IPS-20b (cell line): ENCODE results near the gene PIKFYVE.
A peak's percentile ranks its signal among the peaks of the same experiment; 100 is the strongest.
"Not testable (repeated sequence)": the region's sequence is repeated elsewhere in the genome, so short reads cannot be mapped to it uniquely, and the experiment has no call there.

ENCODE experiments used
- H3K27ac ChIP-seq: one replicate; pipeline ENCODE4 v1.5.1; 2013; ENCODE audit warnings: low read length
- H3K27me3 ChIP-seq: 2 replicates; pipeline ENCODE4 v1.6.1; 2013; ENCODE audit warnings: mild to moderate bottlenecking, low read length, inconsistent platforms; ENCODE audit not compliant: insufficient read depth
- H3K36me3 ChIP-seq: 2 replicates; pipeline ENCODE4 v1.6.1; 2013; ENCODE audit warnings: low read depth, mild to moderate bottlenecking, inconsistent platforms, low read length, moderate library complexity; ENCODE audit not compliant: insufficient read depth
- H3K4me1 ChIP-seq: 2 replicates; pipeline ENCODE4 v1.6.1; 2013; ENCODE audit warnings: mild to moderate bottlenecking, control low read depth, inconsistent platforms, low read length, moderate library complexity; ENCODE audit not compliant: insufficient read depth
- H3K4me3 ChIP-seq: 2 replicates; pipeline ENCODE4 v1.5.1; 2013; ENCODE audit warnings: mild to moderate bottlenecking, low read length, inconsistent platforms
- H3K9ac ChIP-seq: 2 replicates; pipeline ENCODE4 v1.6.1; 2013; ENCODE audit warnings: low read depth, mild to moderate bottlenecking, inconsistent platforms, low read length, moderate library complexity
- H3K9me3 ChIP-seq: 2 replicates; pipeline ENCODE4 v1.6.1; 2013; ENCODE audit warnings: mild to moderate bottlenecking, low read depth, low read length, inconsistent platforms; ENCODE audit not compliant: insufficient read depth

Gene PIKFYVE

GRCh38 chr2:208256192-208256782, 9.8 kb upstream of the PIKFYVE start:
- Histone ChIP-seq H3K27ac (no peak overlapping the region), H3K4me3 (no peak overlapping the region), H3K4me1 (peaks cover 8% of the 10 kb centered on the region; the same call in 1 of the 2 replicates), H3K27me3 (no peaks in the 10 kb centered on the region), H3K9ac (no peak overlapping the region), H3K9me3 (no peaks in the 10 kb centered on the region), H3K36me3 (peaks cover 28% of the 10 kb centered on the region)

- H3K36me3 ChIP-seq: peaks cover 19% of the 10 kb centered on the region
- H3K9me3 ChIP-seq, H3K27me3 ChIP-seq, H3K27ac ChIP-seq, H3K9ac ChIP-seq, H3K4me1 ChIP-seq, H3K4me3 ChIP-seq: not testable (repeated sequence)
These were observed 8.9 kb upstream of the PIKFYVE start for GRCh38 chr2:208256849-208257813.

- H3K4me1 ChIP-seq: peaks cover 6% of the 10 kb centered on the region; the same call in 1 of the 2 replicates
- H3K9ac ChIP-seq: peak overlapping the region; percentile 54; the same call in 1 of the 2 replicates
- H3K9me3 ChIP-seq: no peaks in the 10 kb centered on the region
- peak overlapping the region; percentile 1 for H3K27ac ChIP-seq
- peak overlapping the region; percentile 88 for H3K4me3 ChIP-seq
- no peaks in the 10 kb centered on the region for H3K27me3 ChIP-seq
- no peaks in the 10 kb centered on the region; the same call in 1 of the 2 replicates for H3K36me3 ChIP-seq
These were observed 669 bp upstream of the PIKFYVE start for GRCh38 chr2:208265371-208265800.

- Histone ChIP-seq H3K27ac (peak overlapping the region; percentile 59), H3K9me3 (no peaks in the 10 kb centered on the region), H3K4me1 (peaks cover 6% of the 10 kb centered on the region; the same call in 1 of the 2 replicates), H3K36me3 (peaks cover 3% of the 10 kb centered on the region), H3K4me3 (peak overlapping the region; percentile 88), H3K9ac (peak overlapping the region; percentile 93), H3K27me3 (no peaks in the 10 kb centered on the region)
These were observed 468 bp downstream of the PIKFYVE start for GRCh38 chr2:208266553-208266893.

GRCh38 chr2:208266936-208267335, 881 bp downstream of the PIKFYVE start:
- H3K9me3 ChIP-seq: no peaks in the 10 kb centered on the region
- peaks cover 6% of the 10 kb centered on the region; the same call in 1 of the 2 replicates for H3K4me1 ChIP-seq
- H3K9ac ChIP-seq: peak overlapping the region; percentile 93; the same call in 1 of the 2 replicates
- peak overlapping the region; percentile 88 for H3K4me3 ChIP-seq
- no peaks in the 10 kb centered on the region for H3K27me3 ChIP-seq
- H3K27ac ChIP-seq: peak overlapping the region; percentile 59
- peaks cover 6% of the 10 kb centered on the region for H3K36me3 ChIP-seq

- not testable (repeated sequence) for H3K4me1 ChIP-seq, H3K27ac ChIP-seq, H3K9me3 ChIP-seq, H3K27me3 ChIP-seq
- Histone ChIP-seq H3K36me3 (peaks cover 10% of the 10 kb centered on the region), H3K9ac (peak overlapping the region; percentile 93; the same call in 1 of the 2 replicates), H3K4me3 (peak overlapping the region; percentile 88)
These were observed 1.5 kb downstream of the PIKFYVE start for GRCh38 chr2:208267526-208267925.

GRCh38 chr2:208268156-208268952, 2.3 kb downstream of the PIKFYVE start:
- no peak overlapping the region for H3K9ac ChIP-seq
- no peak overlapping the region for H3K27ac ChIP-seq
- peak overlapping the region; percentile 88; the same call in 1 of the 2 replicates for H3K4me3 ChIP-seq
- peaks cover 18% of the 10 kb centered on the region for H3K36me3 ChIP-seq
- H3K4me1 ChIP-seq: peaks cover 6% of the 10 kb centered on the region; the same call in 1 of the 2 replicates
- H3K9me3 ChIP-seq: no peaks in the 10 kb centered on the region
- H3K27me3 ChIP-seq: no peaks in the 10 kb centered on the region

- peaks cover 6% of the 10 kb centered on the region; the same call in 1 of the 2 replicates for H3K4me1 ChIP-seq
- H3K4me3 ChIP-seq: no peak overlapping the region
- no peak overlapping the region for H3K9ac ChIP-seq
- H3K27me3 ChIP-seq: no peaks in the 10 kb centered on the region
- H3K9me3 ChIP-seq: no peaks in the 10 kb centered on the region
- H3K27ac ChIP-seq: no peak overlapping the region
- H3K36me3 ChIP-seq: peaks cover 26% of the 10 kb centered on the region
These were observed 3.0 kb downstream of the PIKFYVE start for GRCh38 chr2:208269091-208269490.

GRCh38 chr2:208274748-208275147, 8.7 kb downstream of the PIKFYVE start:
- Histone ChIP-seq H3K27ac (no peak overlapping the region), H3K36me3 (peaks cover 78% of the 10 kb centered on the region), H3K9ac (no peak overlapping the region), H3K4me3 (no peak overlapping the region), H3K9me3 (no peaks in the 10 kb centered on the region), H3K27me3 (no peaks in the 10 kb centered on the region), H3K4me1 (no peaks in the 10 kb centered on the region)

GRCh38 chr2:208278549-208278948, 12.5 kb downstream of the PIKFYVE start:
- no peaks in the 10 kb centered on the region for H3K9me3 ChIP-seq
- no peaks in the 10 kb centered on the region for H3K27me3 ChIP-seq
- no peak overlapping the region for H3K27ac ChIP-seq
- peaks cover 96% of the 10 kb centered on the region for H3K36me3 ChIP-seq
- H3K4me3 ChIP-seq: no peak overlapping the region
- H3K9ac ChIP-seq: no peak overlapping the region
- H3K4me1 ChIP-seq: no peaks in the 10 kb centered on the region

GRCh38 chr2:208279236-208279635, 13.2 kb downstream of the PIKFYVE start:
- Histone ChIP-seq H3K36me3 (peaks cover 92% of the 10 kb centered on the region), H3K4me1 (no peaks in the 10 kb centered on the region), H3K27ac (no peak overlapping the region), H3K27me3 (no peaks in the 10 kb centered on the region), H3K4me3 (no peak overlapping the region), H3K9me3 (no peaks in the 10 kb centered on the region), H3K9ac (no peak overlapping the region)
